ENCODE measurements around the gene SORL1.

GRCh38 chr11:121671283-121672168 is 219.4 kb downstream of the SORL1 start:
- TF ChIP-seq, protein P1, sequence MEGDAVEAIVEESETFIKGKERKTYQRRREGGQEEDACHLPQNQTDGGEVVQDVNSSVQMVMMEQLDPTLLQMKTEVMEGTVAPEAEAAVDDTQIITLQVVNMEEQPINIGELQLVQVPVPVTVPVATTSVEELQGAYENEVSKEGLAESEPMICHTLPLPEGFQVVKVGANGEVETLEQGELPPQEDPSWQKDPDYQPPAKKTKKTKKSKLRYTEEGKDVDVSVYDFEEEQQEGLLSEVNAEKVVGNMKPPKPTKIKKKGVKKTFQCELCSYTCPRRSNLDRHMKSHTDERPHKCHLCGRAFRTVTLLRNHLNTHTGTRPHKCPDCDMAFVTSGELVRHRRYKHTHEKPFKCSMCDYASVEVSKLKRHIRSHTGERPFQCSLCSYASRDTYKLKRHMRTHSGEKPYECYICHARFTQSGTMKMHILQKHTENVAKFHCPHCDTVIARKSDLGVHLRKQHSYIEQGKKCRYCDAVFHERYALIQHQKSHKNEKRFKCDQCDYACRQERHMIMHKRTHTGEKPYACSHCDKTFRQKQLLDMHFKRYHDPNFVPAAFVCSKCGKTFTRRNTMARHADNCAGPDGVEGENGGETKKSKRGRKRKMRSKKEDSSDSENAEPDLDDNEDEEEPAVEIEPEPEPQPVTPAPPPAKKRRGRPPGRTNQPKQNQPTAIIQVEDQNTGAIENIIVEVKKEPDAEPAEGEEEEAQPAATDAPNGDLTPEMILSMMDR (IDR thresholded peaks at IDR 0.05), result no peak
- no peak for TF ChIP-seq POLR2A (IDR thresholded peaks at IDR 0.05)

All from suprapubic skin (tissue), 3 donors.